HAP-1 (cell line): ENCODE results near the gene SORL1.

ENCODE experiments used
- DNase-seq, 2 experiments: peaks; one replicate each; pipeline ENCODE4 v3.0.0-alpha.2; 2016 to 2020; ENCODE audit warnings: low spot score in 2 of 2
- H3K27me3 ChIP-seq: fragments of 250-450 bp; sonication (Bioruptor Pico); 2 replicates; pipeline ENCODE4 v1.5.1; 2020; ENCODE audit warnings: low read depth, mild to moderate bottlenecking, moderate library complexity
- H3K36me3 ChIP-seq: fragments of 250-450 bp; sonication (Bioruptor Pico); replicated peaks from 2 replicates; pipeline ENCODE4 v1.5.1; 2020; ENCODE audit warnings: mild to moderate bottlenecking
- H3K4me1 ChIP-seq: fragments of 250-450 bp; sonication (Bioruptor Pico); 2 replicates; pipeline ENCODE4 v1.5.1; 2020; ENCODE audit warnings: mild to moderate bottlenecking
- H3K4me3 ChIP-seq: fragments of 250-450 bp; sonication (Bioruptor Pico); 2 replicates; pipeline ENCODE4 v1.5.1; 2020; ENCODE audit warnings: mild to moderate bottlenecking, moderate library complexity
- H3K9me3 ChIP-seq: fragments of 250-450 bp; sonication (Bioruptor Pico); 2 replicates; pipeline ENCODE4 v1.5.1; 2020; ENCODE audit warnings: mild to moderate bottlenecking, moderate library complexity
- in situ Hi-C: fragments of 300-500 bp; cut with MboI; formaldehyde crosslinking; loops from 3 replicates; pipeline ENCODE4 v1.14.3; 2020; ENCODE audit warnings: low sequenced_read_pairs, inconsistent platforms, mixed read lengths

Gene SORL1

DNA sequence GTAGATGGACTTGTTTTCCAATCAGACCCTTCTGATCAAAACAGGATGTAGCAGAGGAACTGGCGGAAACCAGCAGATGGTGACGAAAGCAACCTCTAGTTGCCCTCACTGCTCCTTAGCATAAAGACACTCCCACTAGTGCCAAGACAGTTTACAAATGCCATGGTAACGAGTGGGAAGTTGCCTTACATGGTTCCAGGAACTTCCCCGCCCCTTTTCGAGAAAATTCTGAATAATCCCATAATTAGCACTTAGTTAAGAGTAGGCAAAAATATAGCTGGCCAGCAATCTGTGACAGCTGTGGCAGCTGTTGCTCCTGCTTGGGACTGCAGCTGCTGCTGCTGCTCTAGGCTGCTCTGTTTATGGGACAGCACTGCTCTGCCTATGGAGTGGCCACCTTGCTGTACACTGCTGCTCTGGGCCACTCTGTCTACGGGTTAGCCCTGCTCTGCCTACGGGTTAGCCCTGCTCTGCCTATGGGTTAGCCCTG lies 33.4 kb upstream of the SORL1 start:
- Histone ChIP-seq H3K9me3 (no peaks in the 10 kb centered on the region), H3K4me1 (no peaks in the 10 kb centered on the region), H3K36me3 (no peaks in the 10 kb centered on the region), H3K27me3 (no peaks in the 10 kb centered on the region), H3K4me3 (no peak overlapping the region)
- in situ Hi-C loops: no loop called here
- DNase-seq: no peak

DNA sequence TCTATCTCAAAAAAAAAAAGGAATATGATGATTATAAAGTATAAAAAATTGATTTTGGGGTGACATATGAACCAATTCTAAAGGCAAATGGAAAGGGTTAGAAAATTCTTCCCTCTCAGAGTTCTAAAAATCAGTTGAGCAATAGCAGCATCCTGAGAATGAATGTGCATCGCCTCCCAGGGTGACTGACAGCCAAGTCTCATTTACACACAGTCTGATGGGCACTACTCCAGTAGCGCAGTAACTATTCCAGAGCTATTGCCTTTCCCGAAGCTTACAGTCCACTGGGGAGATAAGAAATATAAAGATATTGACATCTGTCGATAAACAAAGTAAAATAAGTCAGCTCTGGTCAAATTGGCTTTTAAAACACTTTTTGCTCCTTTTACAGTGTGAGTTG lies 32.3 kb upstream of the SORL1 start:
- no peaks in the 10 kb centered on the region for H3K4me1 ChIP-seq
- in situ Hi-C loops: no loop called here
- DNase-seq: no peak
- H3K27me3 ChIP-seq: no peaks in the 10 kb centered on the region
- H3K4me3 ChIP-seq: no peak overlapping the region
- H3K9me3 ChIP-seq: no peaks in the 10 kb centered on the region
- H3K36me3 ChIP-seq: no peaks in the 10 kb centered on the region

DNA sequence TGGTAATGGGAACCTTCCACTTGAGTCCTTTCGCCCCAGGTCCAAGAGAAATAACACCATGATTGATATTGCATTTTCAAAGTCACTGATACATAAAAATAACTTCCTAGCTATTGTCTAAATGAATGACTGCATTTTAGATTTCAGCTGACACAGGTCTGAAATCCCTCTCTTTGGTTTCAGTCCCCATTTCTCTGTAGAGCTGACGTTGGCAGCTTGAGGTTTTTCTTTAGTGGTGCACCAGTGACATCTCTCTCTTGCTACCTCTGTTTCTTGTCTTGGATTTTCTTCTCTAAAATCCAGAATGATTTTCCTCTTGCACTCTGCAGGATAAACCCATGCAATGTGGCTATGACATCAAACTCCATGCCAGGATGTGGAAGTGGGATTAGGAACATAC lies 31.7 kb upstream of the SORL1 start:
- no peak overlapping the region for H3K4me3 ChIP-seq
- no peaks in the 10 kb centered on the region for H3K27me3 ChIP-seq
- H3K4me1 ChIP-seq: no peaks in the 10 kb centered on the region
- H3K36me3 ChIP-seq: no peaks in the 10 kb centered on the region
- no peaks in the 10 kb centered on the region for H3K9me3 ChIP-seq
- no peak for DNase-seq
- in situ Hi-C loops: no loop called here

DNA sequence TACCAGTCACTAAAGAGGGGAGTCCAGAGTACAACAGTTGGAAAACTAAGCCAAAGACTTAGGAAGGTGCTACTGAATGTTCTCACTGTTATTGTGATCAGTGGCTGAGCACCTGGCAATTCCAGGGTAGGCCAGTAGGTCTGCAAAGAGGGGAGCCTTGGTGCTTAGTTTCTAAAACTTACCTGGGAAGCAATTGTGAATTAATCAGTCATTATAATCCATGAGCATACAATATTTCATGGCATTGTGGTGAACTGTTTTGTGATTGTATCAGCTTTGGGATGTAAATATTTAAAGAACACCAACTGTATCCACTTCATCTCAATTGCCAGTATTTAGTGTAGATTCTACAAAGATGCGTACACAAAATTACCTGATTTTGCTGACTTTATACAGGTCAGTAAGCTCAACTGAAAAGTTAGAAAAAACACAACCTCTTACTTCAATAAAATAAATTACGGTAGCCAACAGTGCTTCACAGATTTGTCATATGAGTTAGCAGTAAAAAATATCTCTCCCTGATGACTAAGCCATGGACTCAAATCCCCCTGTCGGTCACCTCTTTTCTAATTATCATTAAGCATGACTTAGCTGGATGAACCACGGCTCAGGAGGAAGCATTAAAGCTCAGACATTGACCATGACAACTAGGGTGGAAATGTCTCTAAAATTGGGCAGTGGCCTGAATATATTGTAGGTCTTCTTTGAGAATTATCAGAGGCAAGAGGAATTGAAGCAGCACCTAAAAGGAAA lies 30.8 kb upstream of the SORL1 start:
- H3K27me3 ChIP-seq: no peaks in the 10 kb centered on the region
- H3K36me3 ChIP-seq: no peaks in the 10 kb centered on the region
- in situ Hi-C loops: no loop called here
- no peak overlapping the region for H3K4me3 ChIP-seq
- H3K4me1 ChIP-seq: no peaks in the 10 kb centered on the region
- DNase-seq: no peak
- H3K9me3 ChIP-seq: no peaks in the 10 kb centered on the region

DNA sequence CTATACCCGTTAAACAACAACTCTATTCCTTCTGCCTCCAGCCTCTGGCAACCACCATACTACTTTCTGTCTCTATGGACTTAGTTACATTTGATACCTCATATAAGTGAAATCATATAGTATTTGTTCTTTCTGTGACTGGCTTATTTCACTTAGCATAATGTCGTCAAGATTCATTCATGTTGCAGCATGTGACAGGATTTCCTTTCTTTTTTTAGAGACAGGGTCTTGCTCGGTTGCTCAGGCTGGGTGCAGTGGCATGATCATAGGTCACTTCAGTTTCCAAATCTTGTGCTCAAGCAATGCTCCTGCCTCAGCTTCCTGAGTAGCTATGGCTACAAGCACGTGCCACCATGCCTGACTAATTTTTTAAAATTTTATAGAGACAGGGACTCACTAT lies 29.4 kb upstream of the SORL1 start:
- in situ Hi-C loops: no loop called here
- H3K4me1 ChIP-seq: no peaks in the 10 kb centered on the region
- H3K9me3 ChIP-seq: no peaks in the 10 kb centered on the region

DNA sequence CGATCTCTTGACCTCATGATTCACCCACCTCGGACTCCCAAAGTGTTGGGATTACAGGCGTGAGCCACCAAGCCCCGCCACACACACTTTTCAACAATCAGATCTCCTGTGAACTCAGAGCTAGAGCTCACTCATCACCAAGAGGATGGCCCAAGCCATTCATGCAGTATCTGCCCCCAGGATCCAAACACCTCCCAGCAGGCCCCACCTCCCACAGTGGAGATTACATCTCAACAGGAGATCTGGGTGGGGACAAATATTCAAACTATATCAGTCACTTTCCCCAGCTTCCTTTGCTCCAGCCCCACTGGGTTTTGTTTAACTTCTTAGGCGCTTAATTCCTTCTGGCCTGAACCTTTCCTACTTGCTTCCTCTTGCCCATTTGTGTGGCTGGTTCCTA lies 26.3 kb upstream of the SORL1 start:
- H3K9me3 ChIP-seq: no peaks in the 10 kb centered on the region
- in situ Hi-C loops: no loop called here
- no peaks in the 10 kb centered on the region for H3K4me1 ChIP-seq
- no peaks in the 10 kb centered on the region for H3K36me3 ChIP-seq
- no peak overlapping the region for H3K4me3 ChIP-seq
- H3K27me3 ChIP-seq: no peaks in the 10 kb centered on the region
- DNase-seq: no peak

More for the DNA sequence above, 29.4 kb upstream of the SORL1 start:
- no peak overlapping the region for H3K4me3 ChIP-seq
- H3K36me3 ChIP-seq: no peaks in the 10 kb centered on the region
- DNase-seq: no peak
- H3K27me3 ChIP-seq: no peaks in the 10 kb centered on the region

DNA sequence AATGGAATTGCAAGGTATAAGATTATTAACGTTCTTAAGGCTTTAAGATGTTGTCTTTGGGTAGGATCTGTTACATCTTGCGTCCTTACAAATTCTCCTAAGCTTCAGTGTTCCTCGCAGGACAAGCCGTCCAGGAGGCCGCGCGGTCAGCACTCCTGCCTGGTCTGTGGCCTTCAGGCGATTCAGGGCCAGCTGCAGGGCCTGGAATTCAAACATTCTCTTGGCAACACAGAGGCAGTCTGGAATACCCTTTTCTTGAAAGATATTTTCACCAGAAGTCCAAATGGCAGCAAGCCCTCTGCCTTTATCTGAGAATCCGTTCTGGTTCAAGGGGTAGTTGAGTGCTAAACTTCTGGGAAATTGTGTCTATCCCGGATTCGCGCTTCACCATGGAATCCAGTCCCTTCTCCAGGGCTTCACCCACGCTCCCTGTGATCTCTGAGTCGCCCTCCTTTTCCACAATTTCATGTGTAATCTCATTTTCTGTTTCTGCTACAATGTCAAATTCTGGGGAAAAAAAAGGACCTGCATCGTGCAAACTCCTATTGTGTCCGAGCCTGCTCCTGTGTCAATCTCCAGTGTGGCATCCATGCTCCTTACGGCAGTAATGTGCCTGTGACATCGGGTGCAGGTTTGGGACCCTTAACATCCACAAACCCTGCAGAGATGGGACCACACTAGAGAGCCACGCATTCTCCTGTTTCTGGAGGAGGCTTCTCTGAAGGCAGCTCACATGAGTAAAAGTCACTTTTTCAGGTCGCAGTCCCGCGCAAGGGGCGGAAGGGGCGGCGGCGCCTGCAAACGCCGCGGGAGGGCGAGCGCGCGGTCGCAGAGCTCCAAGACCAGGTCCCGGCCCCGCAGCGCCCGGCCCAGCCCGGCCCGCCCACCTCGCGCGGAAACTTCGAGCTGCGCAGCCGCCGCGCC lies 25.4 kb upstream of the SORL1 start:
- Histone ChIP-seq H3K36me3 (no peaks in the 10 kb centered on the region), H3K4me3 (no peak overlapping the region), H3K4me1 (no peaks in the 10 kb centered on the region), H3K27me3 (no peaks in the 10 kb centered on the region), H3K9me3 (no peaks in the 10 kb centered on the region)
- in situ Hi-C loops: no loop called here
- DNase-seq: no peak

DNA sequence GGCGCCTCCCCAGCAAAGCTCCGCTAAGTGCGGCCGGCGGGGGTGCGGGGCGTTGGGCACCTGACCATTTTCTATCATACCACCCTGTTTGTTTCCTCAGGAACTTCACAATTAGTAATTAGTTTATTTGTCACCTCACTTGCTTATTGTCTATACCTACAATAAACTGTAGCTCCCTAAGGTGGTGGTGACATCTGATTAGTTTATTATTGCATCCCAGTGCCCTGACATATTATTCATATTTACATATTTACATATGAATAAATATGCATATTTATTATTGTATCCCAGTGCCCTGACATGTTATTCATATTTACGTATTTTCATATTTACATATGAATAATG lies 24.7 kb upstream of the SORL1 start:
- no peaks in the 10 kb centered on the region for H3K9me3 ChIP-seq
- no peaks in the 10 kb centered on the region for H3K4me1 ChIP-seq
- no peak for DNase-seq
- H3K4me3 ChIP-seq: no peak overlapping the region
- no peaks in the 10 kb centered on the region for H3K36me3 ChIP-seq
- in situ Hi-C loops: no loop called here
- H3K27me3 ChIP-seq: no peaks in the 10 kb centered on the region

DNA sequence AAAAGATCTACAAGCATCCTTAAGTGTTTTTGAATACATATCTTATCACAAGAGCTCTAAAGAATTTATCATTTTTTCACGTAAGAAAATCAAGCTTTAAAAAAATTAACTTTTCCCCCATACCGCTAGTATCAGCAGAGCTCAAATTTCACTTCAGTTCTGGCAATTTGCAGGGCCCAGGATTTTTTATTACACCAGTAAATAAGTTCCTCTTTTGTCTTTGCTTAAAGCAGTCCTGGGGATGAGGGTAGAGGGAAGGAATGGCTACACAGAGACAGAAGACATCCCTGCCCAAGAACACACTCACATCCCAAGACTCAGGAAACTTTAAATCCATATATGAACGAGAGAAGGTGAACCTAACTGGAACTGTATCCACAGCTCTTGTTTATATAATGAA lies 22.6 kb upstream of the SORL1 start:
- Histone ChIP-seq H3K27me3 (no peaks in the 10 kb centered on the region), H3K4me1 (no peaks in the 10 kb centered on the region), H3K36me3 (no peaks in the 10 kb centered on the region), H3K4me3 (no peak overlapping the region), H3K9me3 (no peaks in the 10 kb centered on the region)
- in situ Hi-C loops: no loop called here
- DNase-seq: no peak

DNA sequence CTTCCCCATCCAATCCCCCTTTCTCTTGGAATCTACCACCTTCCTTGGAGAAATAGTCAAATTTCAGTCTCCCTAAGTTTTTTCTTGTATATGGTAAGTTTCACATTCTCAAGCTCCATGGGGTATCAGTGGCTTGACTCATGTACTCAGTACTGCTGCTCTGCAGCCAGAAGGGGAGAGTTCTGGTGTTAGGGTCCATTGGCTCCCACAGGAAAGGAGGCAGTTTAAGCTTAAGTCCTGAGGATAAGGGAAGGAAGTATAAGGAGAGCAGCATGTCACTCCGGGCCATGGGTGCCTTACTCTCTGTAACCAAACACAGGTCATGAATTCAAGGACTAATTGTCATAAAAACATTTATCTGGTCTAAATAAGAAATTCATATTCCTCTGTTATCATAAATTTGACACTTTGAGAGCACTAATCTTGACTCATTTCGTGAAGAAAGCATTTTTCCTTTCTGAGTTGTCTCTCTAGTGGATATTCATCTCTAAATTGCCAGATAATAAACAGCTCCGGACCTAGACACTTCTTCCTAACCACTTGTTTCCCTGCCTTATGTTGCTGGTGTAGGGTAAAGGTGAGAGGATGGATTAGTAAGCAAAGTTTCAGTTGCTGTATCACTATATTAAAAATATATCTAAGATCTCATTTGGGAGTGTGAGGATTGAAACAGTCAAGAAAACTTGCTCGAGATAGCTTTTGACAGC lies 20.1 kb upstream of the SORL1 start:
- in situ Hi-C loops: no loop called here
- Histone ChIP-seq H3K4me1 (peaks cover 9% of the 10 kb centered on the region), H3K36me3 (no peaks in the 10 kb centered on the region), H3K4me3 (no peak overlapping the region), H3K27me3 (0 out of 2 replicates have a peak, but pooled peaks cover 2% of the 10 kb centered on the region), H3K9me3 (no peaks in the 10 kb centered on the region)
- DNase-seq: no peak

DNA sequence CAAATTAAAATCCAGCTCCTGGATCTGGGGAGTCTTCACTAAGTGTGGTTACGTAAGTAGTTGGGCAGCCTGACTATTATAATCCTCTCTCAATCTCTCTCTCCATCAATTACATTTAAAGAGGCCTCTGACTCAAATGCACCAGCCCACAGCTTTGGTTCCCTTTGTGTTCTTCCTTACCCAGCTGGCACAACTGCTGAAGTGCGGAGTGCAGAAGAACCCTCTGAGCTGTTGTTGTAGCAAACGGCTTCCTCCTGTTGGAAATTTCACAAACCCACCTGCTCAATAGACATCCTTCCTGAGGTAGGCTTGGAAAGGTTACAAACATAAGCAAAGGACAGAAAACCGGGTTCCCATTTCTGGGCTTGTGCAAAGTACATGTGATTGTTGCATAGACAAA lies 17.0 kb upstream of the SORL1 start:
- Histone ChIP-seq H3K4me3 (no peak overlapping the region), H3K9me3 (no peaks in the 10 kb centered on the region), H3K36me3 (no peaks in the 10 kb centered on the region), H3K27me3 (0 out of 2 replicates have a peak, but pooled peaks cover 2% of the 10 kb centered on the region), H3K4me1 (peaks cover 9% of the 10 kb centered on the region)
- no peak for DNase-seq
- in situ Hi-C loops: no loop called here

DNA sequence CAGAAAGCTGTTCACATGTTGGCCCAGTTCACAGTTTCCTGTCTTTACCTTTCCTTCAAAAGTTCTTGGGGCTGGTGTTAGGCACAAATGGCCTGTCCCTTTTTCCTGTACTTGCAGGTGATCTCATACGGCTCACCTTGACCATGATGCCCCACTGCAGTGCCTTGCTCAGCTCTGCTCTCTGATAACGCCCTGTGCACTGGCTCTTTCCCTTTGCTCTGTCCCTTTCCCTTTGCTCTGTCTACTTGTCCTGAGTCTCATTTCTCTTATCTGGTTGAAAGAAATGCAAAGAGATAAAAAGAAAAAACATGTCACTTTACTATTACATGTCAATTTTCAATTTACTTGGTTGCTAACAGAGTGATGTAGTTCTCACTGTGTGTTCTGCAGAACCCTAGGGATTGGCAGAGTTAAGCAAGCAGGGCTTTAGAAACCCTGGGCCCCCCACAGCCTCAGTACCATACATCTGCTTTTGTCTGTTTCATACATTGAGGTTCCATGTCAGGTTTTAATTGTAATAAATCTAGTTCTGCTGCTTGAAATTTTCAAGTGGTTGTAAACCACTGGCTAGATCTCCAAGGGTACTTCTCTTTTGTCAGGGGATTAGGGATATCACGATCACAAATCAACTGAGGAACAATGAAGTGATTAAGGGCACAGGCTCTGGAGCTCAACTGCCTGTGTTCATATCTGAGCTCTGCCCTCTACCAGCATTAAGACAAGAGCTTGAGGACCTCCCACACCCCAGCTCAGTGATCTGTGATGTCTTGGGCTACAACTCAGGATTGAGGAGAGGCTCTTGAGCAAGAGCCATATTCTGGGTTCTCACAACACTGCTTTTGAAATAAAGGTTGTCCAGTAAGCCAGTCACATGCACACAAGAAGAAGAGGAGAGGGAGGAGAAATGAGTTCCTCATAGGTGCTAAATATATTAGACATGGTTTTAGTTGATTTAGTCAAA lies 16.3 kb upstream of the SORL1 start:
- H3K36me3 ChIP-seq: no peaks in the 10 kb centered on the region
- DNase-seq: peak; percentile 61 to 85
- in situ Hi-C loops: no loop called here
- H3K4me3 ChIP-seq: no peak overlapping the region
- H3K9me3 ChIP-seq: no peaks in the 10 kb centered on the region
- 0 out of 2 replicates have a peak, but pooled peaks cover 2% of the 10 kb centered on the region for H3K27me3 ChIP-seq
- H3K4me1 ChIP-seq: peaks cover 9% of the 10 kb centered on the region
